HepG2 (cell line): ENCODE measurements around the gene ZNF514. TPM values are rescaled to one million over a fixed set of nuclear protein-coding genes. Genes with fewer than 3 reads are reported as not detected.
A peak's percentile ranks its signal among the peaks of the same experiment; 100 is the strongest.

ENCODE experiments used
- ATRX ChIP-seq: sonication (generic); formaldehyde crosslinking; IDR thresholded peaks from 2 replicates; pipeline ENCODE4 v1.4.0; 2020; ENCODE audit warnings: missing genetic modification reagents, borderline replicate concordance
- CBX1 ChIP-seq: IDR thresholded peaks from one replicate; pipeline ENCODE4 v1.6.1; 2016; ENCODE audit warnings: antibody characterized with exemption, low read depth
- ERF ChIP-seq: IDR thresholded peaks from 2 replicates; pipeline ENCODE4 v1.6.1; 2018; ENCODE audit warnings: missing biosample characterization, missing genetic modification reagents
- ISL2 ChIP-seq: sonication (generic); formaldehyde crosslinking; IDR thresholded peaks from 2 replicates; pipeline ENCODE4 v1.5.0; 2020; ENCODE audit warnings: missing genetic modification reagents
- NONO ChIP-seq, 2 experiments: fragments of 450-650 bp in 1 of 2; sonication (generic) in 1 of 2; formaldehyde crosslinking in 1 of 2; IDR thresholded peaks in 1 of 2; conservative IDR thresholded peaks in 1 of 2; 2 replicates each; pipeline versions ENCODE4 v1.6.1 to v1.8.0; 2017 to 2022; ENCODE audit warnings: mild to moderate bottlenecking in 1 of 2, missing genetic modification reagents in 1 of 2, moderate library complexity in 1 of 2
- PLRG1 ChIP-seq: fragments of 450-650 bp; conservative IDR thresholded peaks from 2 replicates; pipeline ENCODE4 v1.6.1; 2016
- SALL2 ChIP-seq: sonication (generic); formaldehyde crosslinking; IDR thresholded peaks from 2 replicates; pipeline ENCODE4 v1.8.1; 2023; ENCODE audit warnings: mild to moderate bottlenecking, missing genetic modification reagents, inconsistent platforms
- SCMH1 ChIP-seq: sonication (generic); formaldehyde crosslinking; IDR thresholded peaks from 2 replicates; pipeline ENCODE4 v1.9.0; 2021; ENCODE audit warnings: missing genetic modification reagents, mild to moderate bottlenecking, borderline replicate concordance
- SRSF4 ChIP-seq: fragments of 200-400 bp; formaldehyde crosslinking; IDR thresholded peaks from one replicate; pipeline ENCODE4 v1.6.1; 2018; ENCODE audit warnings: mild to moderate bottlenecking, low read depth, low read length, moderate library complexity; ENCODE audit not compliant: poor library complexity, severe bottlenecking
- THAP9 ChIP-seq: sonication (generic); formaldehyde crosslinking; IDR thresholded peaks from 2 replicates; pipeline ENCODE4; 2020; ENCODE audit warnings: missing genetic modification reagents, mild to moderate bottlenecking, borderline replicate concordance
- WIZ ChIP-seq: sonication (generic); formaldehyde crosslinking; IDR thresholded peaks from 2 replicates; pipeline ENCODE4 v1.5.1; 2020; ENCODE audit warnings: mild to moderate bottlenecking, missing genetic modification reagents
- ZNF101 ChIP-seq: sonication (generic); formaldehyde crosslinking; IDR thresholded peaks from 2 replicates; pipeline ENCODE4 v1.4.0; 2020; ENCODE audit warnings: mild to moderate bottlenecking, low read depth, missing genetic modification reagents, borderline replicate concordance
- ZNF256 ChIP-seq: sonication (generic); formaldehyde crosslinking; conservative IDR thresholded peaks from 2 replicates; pipeline ENCODE4 v1.4.0; 2020; ENCODE audit warnings: missing genetic modification reagents
- ZNF605 ChIP-seq: sonication (generic); formaldehyde crosslinking; IDR thresholded peaks from 2 replicates; pipeline ENCODE4 v1.8.0; 2022; ENCODE audit warnings: mild to moderate bottlenecking, missing genetic modification reagents
- ZNF879 ChIP-seq: sonication (generic); formaldehyde crosslinking; IDR thresholded peaks from 2 replicates; pipeline ENCODE4 v1.8.1; 2023; ENCODE audit warnings: missing genetic modification reagents
- ZNF883 ChIP-seq: sonication (generic); formaldehyde crosslinking; IDR thresholded peaks from 2 replicates; pipeline ENCODE4 v1.5.1; 2020; ENCODE audit warnings: mild to moderate bottlenecking, missing genetic modification reagents; ENCODE audit errors: not compliant biosample characterization
- ZSCAN31 ChIP-seq: sonication (generic); formaldehyde crosslinking; IDR thresholded peaks from 2 replicates; pipeline ENCODE4 v1.5.0; 2020; ENCODE audit warnings: low read depth, mild to moderate bottlenecking, missing genetic modification reagents
- polyA plus RNA-seq, 8 experiments: library from polyadenylated mRNA; depleted of rRNA in 3 of 8; stranded (reverse) in 7 of 8; unstranded in 1 of 8; fragments of >200 nt; fragmentation: Illumina TruSeq in 4 of 8; extraction: Trizol in 4 of 8; gene quantifications; 2 replicates each; pipeline versions ENCODE4 v1.2.1 to v1.2.3, GENCODE V29; 2011 to 2016; ENCODE audit warnings: low read depth in 4 of 8, missing spikeins in 1 of 8, mixed read lengths in 1 of 8; ENCODE audit not compliant: insufficient read depth in 1 of 8
- total RNA-seq, 5 experiments: library from RNA; depleted of rRNA; stranded (reverse); fragments of >200 nt; fragmentation: Illumina TruSeq; extraction: Trizol; gene quantifications; 2 replicates each; pipeline ENCODE4 v1.2.3, GENCODE V29; 2016; ENCODE audit warnings: low read depth in 1 of 5
- TF ChIP-seq, protein P1 (sequence below): sonication (generic); formaldehyde crosslinking; IDR thresholded peaks from 2 replicates; pipeline ENCODE4 v1.4.0; 2020; ENCODE audit warnings: missing genetic modification reagents
- TF ChIP-seq, protein P2 (sequence below): sonication (generic); formaldehyde crosslinking; IDR thresholded peaks from 2 replicates; pipeline ENCODE4 v1.8.1; 2022; ENCODE audit warnings: low read depth, mild to moderate bottlenecking, missing genetic modification reagents
- TF ChIP-seq, protein P3 (sequence below): IDR thresholded peaks from 2 replicates; pipeline ENCODE4 v1.6.1; 2012; ENCODE audit warnings: inconsistent platforms

Gene ZNF514
- total and polyA plus RNA-seq, 2 of the 13 experiments (the other 11 are each of a cell fraction or from before 2014, with no cell fraction given), result 15.2 to 18.7 TPM

GRCh38 chr2:95158891-95159619 lies 593 bp downstream of the ZNF514 start (continued):
- no peak; the same call in 1 of the 2 replicates for TF ChIP-seq THAP9
- TF ChIP-seq ZSCAN31 (CRISPR knock-in tag), result no peak
- TF ChIP-seq SALL2, result no peak
- TF ChIP-seq SRSF4, result no peak
- no peak for TF ChIP-seq PLRG1
- no peak for TF ChIP-seq CBX1
- TF ChIP-seq, protein P1, sequence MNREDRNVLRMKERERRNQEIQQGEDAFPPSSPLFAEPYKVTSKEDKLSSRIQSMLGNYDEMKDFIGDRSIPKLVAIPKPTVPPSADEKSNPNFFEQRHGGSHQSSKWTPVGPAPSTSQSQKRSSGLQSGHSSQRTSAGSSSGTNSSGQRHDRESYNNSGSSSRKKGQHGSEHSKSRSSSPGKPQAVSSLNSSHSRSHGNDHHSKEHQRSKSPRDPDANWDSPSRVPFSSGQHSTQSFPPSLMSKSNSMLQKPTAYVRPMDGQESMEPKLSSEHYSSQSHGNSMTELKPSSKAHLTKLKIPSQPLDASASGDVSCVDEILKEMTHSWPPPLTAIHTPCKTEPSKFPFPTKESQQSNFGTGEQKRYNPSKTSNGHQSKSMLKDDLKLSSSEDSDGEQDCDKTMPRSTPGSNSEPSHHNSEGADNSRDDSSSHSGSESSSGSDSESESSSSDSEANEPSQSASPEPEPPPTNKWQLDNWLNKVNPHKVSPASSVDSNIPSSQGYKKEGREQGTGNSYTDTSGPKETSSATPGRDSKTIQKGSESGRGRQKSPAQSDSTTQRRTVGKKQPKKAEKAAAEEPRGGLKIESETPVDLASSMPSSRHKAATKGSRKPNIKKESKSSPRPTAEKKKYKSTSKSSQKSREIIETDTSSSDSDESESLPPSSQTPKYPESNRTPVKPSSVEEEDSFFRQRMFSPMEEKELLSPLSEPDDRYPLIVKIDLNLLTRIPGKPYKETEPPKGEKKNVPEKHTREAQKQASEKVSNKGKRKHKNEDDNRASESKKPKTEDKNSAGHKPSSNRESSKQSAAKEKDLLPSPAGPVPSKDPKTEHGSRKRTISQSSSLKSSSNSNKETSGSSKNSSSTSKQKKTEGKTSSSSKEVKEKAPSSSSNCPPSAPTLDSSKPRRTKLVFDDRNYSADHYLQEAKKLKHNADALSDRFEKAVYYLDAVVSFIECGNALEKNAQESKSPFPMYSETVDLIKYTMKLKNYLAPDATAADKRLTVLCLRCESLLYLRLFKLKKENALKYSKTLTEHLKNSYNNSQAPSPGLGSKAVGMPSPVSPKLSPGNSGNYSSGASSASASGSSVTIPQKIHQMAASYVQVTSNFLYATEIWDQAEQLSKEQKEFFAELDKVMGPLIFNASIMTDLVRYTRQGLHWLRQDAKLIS (CRISPR knock-in tag), result no peak
- TF ChIP-seq, protein P2, sequence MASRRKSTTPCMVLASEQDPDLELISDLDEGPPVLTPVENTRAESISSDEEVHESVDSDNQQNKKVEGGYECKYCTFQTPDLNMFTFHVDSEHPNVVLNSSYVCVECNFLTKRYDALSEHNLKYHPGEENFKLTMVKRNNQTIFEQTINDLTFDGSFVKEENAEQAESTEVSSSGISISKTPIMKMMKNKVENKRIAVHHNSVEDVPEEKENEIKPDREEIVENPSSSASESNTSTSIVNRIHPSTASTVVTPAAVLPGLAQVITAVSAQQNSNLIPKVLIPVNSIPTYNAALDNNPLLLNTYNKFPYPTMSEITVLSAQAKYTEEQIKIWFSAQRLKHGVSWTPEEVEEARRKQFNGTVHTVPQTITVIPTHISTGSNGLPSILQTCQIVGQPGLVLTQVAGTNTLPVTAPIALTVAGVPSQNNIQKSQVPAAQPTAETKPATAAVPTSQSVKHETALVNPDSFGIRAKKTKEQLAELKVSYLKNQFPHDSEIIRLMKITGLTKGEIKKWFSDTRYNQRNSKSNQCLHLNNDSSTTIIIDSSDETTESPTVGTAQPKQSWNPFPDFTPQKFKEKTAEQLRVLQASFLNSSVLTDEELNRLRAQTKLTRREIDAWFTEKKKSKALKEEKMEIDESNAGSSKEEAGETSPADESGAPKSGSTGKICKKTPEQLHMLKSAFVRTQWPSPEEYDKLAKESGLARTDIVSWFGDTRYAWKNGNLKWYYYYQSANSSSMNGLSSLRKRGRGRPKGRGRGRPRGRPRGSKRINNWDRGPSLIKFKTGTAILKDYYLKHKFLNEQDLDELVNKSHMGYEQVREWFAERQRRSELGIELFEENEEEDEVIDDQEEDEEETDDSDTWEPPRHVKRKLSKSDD, result peak; percentile 60; the same call in 1 of the 2 replicates
- TF ChIP-seq ZNF101 (CRISPR knock-in tag), result no peak
- TF ChIP-seq ZNF879 (CRISPR knock-in tag), result 0 out of 2 replicates have a peak, but pooled peaks have one; percentile 52
- no peak for TF ChIP-seq ISL2 (CRISPR knock-in tag)
- TF ChIP-seq, protein P3, sequence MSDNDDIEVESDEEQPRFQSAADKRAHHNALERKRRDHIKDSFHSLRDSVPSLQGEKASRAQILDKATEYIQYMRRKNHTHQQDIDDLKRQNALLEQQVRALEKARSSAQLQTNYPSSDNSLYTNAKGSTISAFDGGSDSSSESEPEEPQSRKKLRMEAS, result peak; percentile 28; the same call in 1 of the 2 replicates
- TF ChIP-seq NONO (IDR thresholded peaks at IDR 0.05), result no peak
- TF ChIP-seq NONO (CRISPR knock-in tag; conservative IDR thresholded peaks at IDR 0.05), result peak; percentile 47; the same call in 1 of the 2 replicates
- no peak for TF ChIP-seq ZNF256
- TF ChIP-seq ZNF605, result no peak; the same call in 1 of the 2 replicates
- no peak for TF ChIP-seq WIZ (CRISPR knock-in tag)
- no peak for TF ChIP-seq ATRX (CRISPR knock-in tag)
- TF ChIP-seq ERF, result no peak
- no peak for TF ChIP-seq SCMH1 (CRISPR knock-in tag)
- no peak for TF ChIP-seq ZNF883
